ENCODE measurements around the gene TOPBP1. TPM values are rescaled to one million over a fixed set of nuclear protein-coding genes. Genes with fewer than 3 reads are reported as not detected.

TOPBP1 gene
- polyA plus RNA-seq, 1 experiment = 25.9 TPM

GRCh38 chr3:133608388-133608787 is 53.4 kb downstream of the TOPBP1 start:
- POLR2A ChIA-PET = no interaction called here
- H3K4me3 ChIP-seq (ENCODE audit: low read depth, low read length) = no peak overlapping the region
- CTCF ChIA-PET = interaction anchor here (1.0 kb wide), 1 partner anchor 30 kb away, joined by 3 read pairs; no protein-coding TSS in a partner anchor
- no peak for DNase-seq (ENCODE audit: low read depth, low spot score)
- no peak for TF ChIP-seq CTCF (IDR thresholded peaks at IDR 0.05; ENCODE audit: low read depth, low read length)
- H3K9me3 ChIP-seq (ENCODE audit: control insufficient read depth, insufficient read depth, low read length) = no peaks in the 10 kb centered on the region
- H3K27ac ChIP-seq (ENCODE audit: low read depth, low read length) = no peak overlapping the region
- no peaks in the 10 kb centered on the region for H3K27me3 ChIP-seq (ENCODE audit: control insufficient read depth, insufficient read depth, low read length)

- TF ChIP-seq CTCF (IDR thresholded peaks at IDR 0.05; ENCODE audit: low read depth, low read length) = no peak
- no peak overlapping the region for H3K4me3 ChIP-seq (ENCODE audit: low read depth, low read length)
- ChIA-PET POLR2A (no interaction called here), CTCF (interaction anchor here (1.0 kb wide), 1 partner anchor 29 kb away, joined by 3 read pairs; no protein-coding TSS in a partner anchor)
- H3K27ac ChIP-seq (ENCODE audit: low read depth, low read length) = no peak overlapping the region
- H3K27me3 ChIP-seq (ENCODE audit: control insufficient read depth, insufficient read depth, low read length) = no peaks in the 10 kb centered on the region
- no peaks in the 10 kb centered on the region for H3K9me3 ChIP-seq (ENCODE audit: control insufficient read depth, insufficient read depth, low read length)
- DNase-seq (ENCODE audit: low read depth, low spot score) = no peak
These were observed 53.9 kb downstream of the TOPBP1 start for GRCh38 chr3:133607816-133608215.

GRCh38 chr3:133606902-133607301 is 54.8 kb downstream of the TOPBP1 start:
- H3K4me3 ChIP-seq (ENCODE audit: low read depth, low read length) = no peak overlapping the region
- no peaks in the 10 kb centered on the region for H3K27me3 ChIP-seq (ENCODE audit: control insufficient read depth, insufficient read depth, low read length)
- POLR2A ChIA-PET = interaction anchor here (0.5 kb wide), 1 partner anchor 213 kb away, joined by 3 read pairs; no protein-coding TSS in a partner anchor
- H3K9me3 ChIP-seq (ENCODE audit: control insufficient read depth, insufficient read depth, low read length) = no peaks in the 10 kb centered on the region
- H3K27ac ChIP-seq (ENCODE audit: low read depth, low read length) = no peak overlapping the region
- CTCF ChIA-PET = interaction anchor here (0.6 to 1.1 kb wide), 3 partner anchors 14 to 142 kb away, joined by 3 to 5 read pairs (median 3); no protein-coding TSS in a partner anchor
- DNase-seq (ENCODE audit: low read depth, low spot score) = no peak
- no peak for TF ChIP-seq CTCF (IDR thresholded peaks at IDR 0.05; ENCODE audit: low read depth, low read length)

GRCh38 chr3:133606342-133606741 is 55.4 kb downstream of the TOPBP1 start:
- POLR2A ChIA-PET = interaction anchor here (0.5 kb wide), 1 partner anchor 214 kb away, joined by 3 read pairs; no protein-coding TSS in a partner anchor
- no peak overlapping the region for H3K4me3 ChIP-seq (ENCODE audit: low read depth, low read length)
- CTCF ChIA-PET = interaction anchor here (0.6 to 1.1 kb wide), 3 partner anchors 14 to 141 kb away, joined by 3 to 5 read pairs (median 3); no protein-coding TSS in a partner anchor
- no peak overlapping the region for H3K27ac ChIP-seq (ENCODE audit: low read depth, low read length)
- H3K27me3 ChIP-seq (ENCODE audit: control insufficient read depth, insufficient read depth, low read length) = no peaks in the 10 kb centered on the region
- no peaks in the 10 kb centered on the region for H3K9me3 ChIP-seq (ENCODE audit: control insufficient read depth, insufficient read depth, low read length)
- no peak for TF ChIP-seq CTCF (IDR thresholded peaks at IDR 0.05; ENCODE audit: low read depth, low read length)
- DNase-seq (ENCODE audit: low read depth, low spot score) = no peak

GRCh38 chr3:133600572-133601081 is 61.1 kb downstream of the TOPBP1 start:
- CTCF ChIA-PET = no interaction called here
- POLR2A ChIA-PET = no interaction called here
- no peaks in the 10 kb centered on the region; the same call in 1 of the 2 replicates for H3K9me3 ChIP-seq (ENCODE audit: control insufficient read depth, insufficient read depth, low read length)
- DNase-seq (ENCODE audit: low read depth, low spot score) = no peak
- H3K4me3 ChIP-seq (ENCODE audit: low read depth, low read length) = no peak overlapping the region
- H3K27ac ChIP-seq (ENCODE audit: low read depth, low read length) = no peak overlapping the region
- H3K27me3 ChIP-seq (ENCODE audit: control insufficient read depth, insufficient read depth, low read length) = no peaks in the 10 kb centered on the region
- no peak for TF ChIP-seq CTCF (IDR thresholded peaks at IDR 0.05; ENCODE audit: low read depth, low read length)
